WERI-Rb-1 (cell line): Measurements from ENCODE around the gene GLI1.

Source experiments
- DNase-seq: peaks from one replicate; pipeline ENCODE4 v3.0.0-alpha.2; 2020
- H3K27ac ChIP-seq: fragments of 250-450 bp; sonication (Bioruptor Pico); 2 replicates; pipeline ENCODE4 v1.5.1; 2020; ENCODE audit warnings: mild to moderate bottlenecking, moderate library complexity
- H3K27me3 ChIP-seq: fragments of 250-450 bp; sonication (Bioruptor Pico); 2 replicates; pipeline ENCODE4 v1.5.1; 2021; ENCODE audit warnings: mild to moderate bottlenecking, low read depth, moderate library complexity; ENCODE audit not compliant: insufficient read depth, severe bottlenecking
- H3K36me3 ChIP-seq: fragments of 250-450 bp; sonication (Bioruptor Pico); 2 replicates; pipeline ENCODE4 v1.5.1; 2020; ENCODE audit warnings: mild to moderate bottlenecking, moderate library complexity
- H3K4me3 ChIP-seq: 2 replicates; pipeline ENCODE4 v1.5.1; 2011; ENCODE audit warnings: low read depth, mild to moderate bottlenecking, control low read depth, low read length
- H3K9me3 ChIP-seq: fragments of 250-450 bp; sonication (Bioruptor Pico); 2 replicates; pipeline ENCODE4 v1.5.1; 2021; ENCODE audit warnings: mild to moderate bottlenecking, moderate library complexity; ENCODE audit not compliant: severe bottlenecking
- TF ChIP-seq, protein P1 (sequence below): IDR thresholded peaks from 2 replicates; pipeline ENCODE4 v1.5.1; 2011; ENCODE audit warnings: low read depth, mild to moderate bottlenecking, control low read depth, inconsistent platforms, low read length

Gene GLI1

DNA sequence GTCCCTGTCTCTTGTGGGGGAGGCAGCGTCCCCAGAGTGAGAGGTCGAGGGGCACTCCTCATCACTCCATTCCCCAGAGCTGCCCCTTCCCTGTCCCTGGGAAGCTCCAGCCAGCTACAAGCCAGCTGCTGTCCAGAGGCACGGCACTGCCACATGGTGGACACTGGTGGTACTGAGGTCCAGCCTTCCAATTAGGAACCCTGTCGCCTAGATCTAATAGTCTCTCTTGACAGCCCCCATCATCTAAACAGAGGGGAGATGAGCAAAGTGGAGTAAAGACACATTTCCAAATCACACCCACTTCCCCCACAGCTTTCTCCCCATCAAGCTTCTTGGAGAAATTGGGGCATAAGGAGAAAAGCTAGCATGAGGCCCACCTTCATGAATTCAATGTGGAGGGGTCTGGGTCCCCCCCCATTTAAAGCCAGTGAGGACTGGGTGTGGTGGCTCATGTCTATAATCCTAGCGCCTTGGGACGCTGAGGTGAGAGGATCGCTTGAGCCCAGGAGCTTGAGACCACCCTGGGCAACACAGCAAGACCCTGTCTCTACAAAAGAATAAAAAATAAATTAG is 6.6 kb upstream of the GLI1 start:
- peak; percentile 92 for DNase-seq
- H3K36me3 ChIP-seq: peaks cover 16% of the 10 kb centered on the region
- H3K27me3 ChIP-seq: no peaks in the 10 kb centered on the region
- H3K4me3 ChIP-seq: peak overlapping the region; percentile 29; the same call in 1 of the 2 replicates
- TF ChIP-seq, protein P1, sequence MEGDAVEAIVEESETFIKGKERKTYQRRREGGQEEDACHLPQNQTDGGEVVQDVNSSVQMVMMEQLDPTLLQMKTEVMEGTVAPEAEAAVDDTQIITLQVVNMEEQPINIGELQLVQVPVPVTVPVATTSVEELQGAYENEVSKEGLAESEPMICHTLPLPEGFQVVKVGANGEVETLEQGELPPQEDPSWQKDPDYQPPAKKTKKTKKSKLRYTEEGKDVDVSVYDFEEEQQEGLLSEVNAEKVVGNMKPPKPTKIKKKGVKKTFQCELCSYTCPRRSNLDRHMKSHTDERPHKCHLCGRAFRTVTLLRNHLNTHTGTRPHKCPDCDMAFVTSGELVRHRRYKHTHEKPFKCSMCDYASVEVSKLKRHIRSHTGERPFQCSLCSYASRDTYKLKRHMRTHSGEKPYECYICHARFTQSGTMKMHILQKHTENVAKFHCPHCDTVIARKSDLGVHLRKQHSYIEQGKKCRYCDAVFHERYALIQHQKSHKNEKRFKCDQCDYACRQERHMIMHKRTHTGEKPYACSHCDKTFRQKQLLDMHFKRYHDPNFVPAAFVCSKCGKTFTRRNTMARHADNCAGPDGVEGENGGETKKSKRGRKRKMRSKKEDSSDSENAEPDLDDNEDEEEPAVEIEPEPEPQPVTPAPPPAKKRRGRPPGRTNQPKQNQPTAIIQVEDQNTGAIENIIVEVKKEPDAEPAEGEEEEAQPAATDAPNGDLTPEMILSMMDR: peak; percentile 95
- peak overlapping the region; percentile 100 for H3K27ac ChIP-seq
- H3K9me3 ChIP-seq: no peaks in the 10 kb centered on the region

- no peak for DNase-seq
- no peaks in the 10 kb centered on the region for H3K27me3 ChIP-seq
- no peak overlapping the region for H3K4me3 ChIP-seq
- peak overlapping the region; percentile 100 for H3K27ac ChIP-seq
- no peaks in the 10 kb centered on the region for H3K9me3 ChIP-seq
- H3K36me3 ChIP-seq: peaks cover 25% of the 10 kb centered on the region
- TF ChIP-seq, protein P1: no peak
Observed at GRCh38 chr12:57454213-57454565, 5.4 kb upstream of the GLI1 start.

- peak within 1 kb of the TSS; percentile 74 for H3K4me3 ChIP-seq
Observed at GRCh38 chr12:57454566-57455373, 4.8 kb upstream of the GLI1 start, which contains the start of gene INHBE. INHBE (plus strand) TSS chr12:57455307; CDS start chr12:57455537, 230 bp downstream.

DNA sequence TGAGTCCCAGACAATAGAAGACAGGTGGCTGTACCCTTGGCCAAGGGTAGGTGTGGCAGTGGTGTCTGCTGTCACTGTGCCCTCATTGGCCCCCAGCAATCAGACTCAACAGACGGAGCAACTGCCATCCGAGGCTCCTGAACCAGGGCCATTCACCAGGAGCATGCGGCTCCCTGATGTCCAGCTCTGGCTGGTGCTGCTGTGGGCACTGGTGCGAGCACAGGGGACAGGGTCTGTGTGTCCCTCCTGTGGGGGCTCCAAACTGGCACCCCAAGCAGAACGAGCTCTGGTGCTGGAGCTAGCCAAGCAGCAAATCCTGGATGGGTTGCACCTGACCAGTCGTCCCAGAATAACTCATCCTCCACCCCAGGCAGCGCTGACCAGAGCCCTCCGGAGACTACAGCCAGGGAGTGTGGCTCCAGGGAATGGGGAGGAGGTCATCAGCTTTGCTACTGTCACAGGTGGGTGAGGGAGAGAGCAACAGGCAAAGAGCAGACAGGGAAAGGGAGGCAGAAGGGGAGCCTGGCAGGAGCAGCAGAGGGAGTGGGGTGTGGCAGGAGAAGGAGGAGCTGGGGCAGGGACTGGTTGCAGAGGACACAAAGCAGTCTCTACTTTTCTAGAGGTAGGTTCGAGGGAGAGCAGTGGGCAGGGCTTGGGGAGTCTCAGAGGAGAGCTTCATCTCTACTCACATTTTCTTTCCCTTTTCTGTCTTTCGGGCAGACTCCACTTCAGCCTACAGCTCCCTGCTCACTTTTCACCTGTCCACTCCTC is 4.0 kb upstream of the GLI1 start:
- H3K27ac ChIP-seq: peak overlapping the region; percentile 100
- TF ChIP-seq, protein P1: no peak
- peaks cover 27% of the 10 kb centered on the region for H3K36me3 ChIP-seq

More at GRCh38 chr12:57454566-57455373, 4.8 kb upstream of the GLI1 start, which contains the start of gene INHBE:
- TF ChIP-seq, protein P1: no peak
- Histone ChIP-seq H3K27me3 (no peaks in the 10 kb centered on the region), H3K9me3 (no peaks in the 10 kb centered on the region), H3K27ac (peak within 1 kb of the TSS; percentile 100), H3K36me3 (peaks cover 27% of the 10 kb centered on the region)
- DNase-seq: peak; percentile 98

GRCh38 chr12:57456145-57456700 is 3.4 kb upstream of the GLI1 start:
- peak overlapping the region; percentile 100 for H3K27ac ChIP-seq
- H3K27me3 ChIP-seq: peaks cover 2% of the 10 kb centered on the region
- H3K4me3 ChIP-seq: peak overlapping the region; percentile 74
- H3K36me3 ChIP-seq: peaks cover 27% of the 10 kb centered on the region
- no peaks in the 10 kb centered on the region for H3K9me3 ChIP-seq
- TF ChIP-seq, protein P1: peak; percentile 87
- peak; percentile 88 for DNase-seq

More for the DNA sequence above, 4.0 kb upstream of the GLI1 start:
- no peaks in the 10 kb centered on the region for H3K9me3 ChIP-seq
- peak overlapping the region; percentile 74 for H3K4me3 ChIP-seq
- no peaks in the 10 kb centered on the region for H3K27me3 ChIP-seq
- DNase-seq: peak; percentile 47
